Measurements from ENCODE around the gene GSTM3. TPM values are rescaled to one million over a fixed set of nuclear protein-coding genes. Genes with fewer than 3 reads are reported as not detected.

Gene GSTM3
- total RNA-seq, 8 experiments from 2014 or later, result 61.8 to 639 (median 82.1) TPM

DNA sequence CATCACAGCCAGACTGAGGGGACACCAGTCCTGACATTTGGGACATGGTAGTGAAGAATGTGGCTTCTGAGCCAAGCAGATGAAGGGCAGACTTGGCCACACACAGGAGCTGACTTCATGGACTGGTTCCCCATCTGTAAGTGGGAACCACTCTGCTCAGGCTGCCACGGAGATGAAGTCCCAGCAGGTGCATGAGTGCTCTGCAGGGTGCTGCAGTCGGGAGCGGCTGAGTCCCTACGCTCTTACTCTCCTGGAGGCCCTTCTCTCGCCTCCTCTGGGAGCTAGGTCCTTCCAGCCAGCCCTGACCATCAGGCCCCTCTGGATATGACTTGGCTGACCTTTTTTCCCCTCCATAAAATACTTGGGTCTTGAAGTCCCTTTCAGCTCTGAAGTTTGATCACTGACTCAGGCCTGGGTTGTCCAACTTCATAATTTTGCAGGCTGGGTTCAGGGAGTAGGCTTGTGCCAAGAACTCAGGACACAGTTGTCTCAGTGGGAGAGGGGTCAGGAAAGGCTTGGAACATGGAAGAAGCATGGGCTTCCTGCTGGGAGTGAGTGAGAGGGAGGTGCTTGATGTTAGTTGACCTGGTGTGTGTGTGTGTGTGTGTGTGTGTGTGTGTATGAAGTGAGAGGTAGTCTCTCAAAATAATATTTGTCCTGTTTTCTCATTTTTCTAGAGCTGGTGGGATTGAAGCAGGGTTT is 43.9 kb upstream of the GSTM3 start:
- ATAC-seq (replicated peaks in 6 of 8), result no peak
- in situ Hi-C loops (cut with MboI; ENCODE audit: low pct_unique_long_range_greater_than_20kb in 2 of 9, low sequenced_read_pairs in 9 of 9, unreplicated experiment in 9 of 9), result loop anchor here in 2 of 9 experiments (25.0 kb wide), 3 partner anchors 128 to 247 kb away; partner anchors contain the start of genes AHCYL1 (in 1 of the 2), CSF1 (in 1 of the 2), GNAI3 (in 1 of the 2) and GPR61 (in 1 of the 2)
- no peak overlapping the region for H3K4me3 ChIP-seq
- no peak overlapping the region for H3K27ac ChIP-seq
- WGBS, 10 experiments, result 80 to 94% (median 88%) methylated on average over 1 to 5 of the region's 5 CpGs; no CpG with 5 or more reads in 6 of the 10 experiments
- no peaks in the 10 kb centered on the region for H3K4me1 ChIP-seq (replicated peaks in 1 of 2)

DNA sequence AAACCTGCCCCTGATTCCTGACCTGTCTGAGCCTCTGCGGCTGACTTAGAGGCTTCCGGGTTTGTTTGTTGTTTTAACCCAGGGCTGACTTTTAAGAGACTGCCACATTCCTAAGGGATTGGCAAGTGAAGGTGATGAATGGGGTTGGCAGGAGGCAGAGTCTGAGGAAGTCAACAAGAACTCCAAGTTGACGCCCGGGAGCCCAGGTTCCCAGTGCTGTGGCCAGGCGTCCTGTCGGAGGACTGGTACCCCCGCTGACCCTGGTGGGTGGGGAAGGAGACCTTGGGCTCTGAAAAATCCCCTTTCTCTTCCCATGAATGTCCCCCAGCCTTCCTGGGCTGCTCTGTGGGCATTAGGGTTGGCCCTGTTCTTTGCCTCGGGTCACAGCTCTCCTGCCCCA is 42.6 kb upstream of the GSTM3 start:
- ATAC-seq (replicated peaks in 6 of 8), result peak in 2 of 8 experiments; percentile 18 to 41
- Histone ChIP-seq H3K4me3 (no peak overlapping the region), H3K27ac (no peak overlapping the region), H3K4me1 (replicated peaks in 1 of 2) (no peaks in the 10 kb centered on the region)
- WGBS, 10 experiments, result 37 to 74% (median 54%) methylated on average over 2 to 7 of the region's 8 CpGs; no CpG with 5 or more reads in 7 of the 10 experiments
- in situ Hi-C loops (cut with MboI; ENCODE audit: low pct_unique_long_range_greater_than_20kb in 2 of 9, low sequenced_read_pairs in 9 of 9, unreplicated experiment in 9 of 9), result loop anchor here in 2 of 9 experiments (25.0 kb wide), 3 partner anchors 129 to 246 kb away; partner anchors contain the start of genes AHCYL1 (in 1 of the 2), CSF1 (in 1 of the 2), GNAI3 (in 1 of the 2) and GPR61 (in 1 of the 2)

DNA sequence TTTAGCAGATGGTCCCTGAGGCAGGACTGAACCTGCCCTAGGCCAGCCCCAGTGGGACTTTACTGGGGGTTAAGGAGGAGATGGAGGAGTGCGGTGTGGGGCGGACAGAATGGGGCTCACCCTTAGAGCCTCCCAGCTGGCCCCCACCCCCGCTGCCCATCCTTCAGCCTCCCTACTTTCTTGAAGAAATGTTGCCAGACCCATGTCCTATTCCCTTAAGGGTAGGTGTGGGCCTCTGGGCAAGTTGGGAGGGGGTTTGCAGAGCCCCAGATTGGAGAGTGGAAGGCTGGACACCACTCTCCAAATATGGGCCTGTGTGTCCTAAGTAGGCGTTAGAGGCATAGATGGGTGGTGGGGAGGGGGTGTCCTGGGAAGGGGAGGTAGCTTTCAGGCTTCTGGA is 42.1 kb upstream of the GSTM3 start:
- H3K27ac ChIP-seq, result no peak overlapping the region
- WGBS, 10 experiments, result 91 to 100% (median 92%) methylated on average over 1 to 3 of the region's 4 CpGs; no CpG with 5 or more reads in 7 of the 10 experiments
- in situ Hi-C loops (cut with MboI; ENCODE audit: low pct_unique_long_range_greater_than_20kb in 2 of 9, low sequenced_read_pairs in 9 of 9, unreplicated experiment in 9 of 9), result loop anchor here in 2 of 9 experiments (25.0 kb wide), 3 partner anchors 129 to 246 kb away; partner anchors contain the start of genes AHCYL1 (in 1 of the 2), CSF1 (in 1 of the 2), GNAI3 (in 1 of the 2) and GPR61 (in 1 of the 2)
- ATAC-seq (replicated peaks in 6 of 8), result no peak
- H3K4me3 ChIP-seq, result no peak overlapping the region
- H3K4me1 ChIP-seq (replicated peaks in 1 of 2), result no peaks in the 10 kb centered on the region

DNA sequence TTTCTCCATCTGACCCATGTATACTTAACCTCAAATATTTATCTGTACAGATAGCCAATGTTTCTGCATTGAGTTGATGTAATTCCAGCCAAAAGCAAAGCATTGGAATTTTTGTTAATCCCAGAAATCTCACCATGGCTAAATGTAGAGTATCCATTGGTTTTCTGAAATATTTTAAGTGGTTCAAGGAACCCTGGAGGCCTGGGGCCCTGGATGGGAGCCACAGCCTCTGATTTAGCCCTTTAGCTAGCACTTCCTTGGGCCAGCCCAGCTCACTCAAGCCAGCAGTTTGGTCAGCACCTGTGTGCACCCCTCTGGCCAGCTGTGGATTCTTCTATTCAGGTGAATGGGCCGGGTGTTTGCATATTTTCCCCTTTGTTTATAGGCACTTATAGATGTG is 41.7 kb upstream of the GSTM3 start:
- H3K4me1 ChIP-seq (replicated peaks in 1 of 2), result no peaks in the 10 kb centered on the region
- H3K27ac ChIP-seq, result no peak overlapping the region
- peak in 1 of 8 experiments; percentile 43 for ATAC-seq (replicated peaks in 6 of 8)
- no peak overlapping the region for H3K4me3 ChIP-seq
- WGBS, 10 experiments, result 40 to 57% methylated on average over 1 of the region's 1 CpG; no CpG with 5 or more reads in 8 of the 10 experiments
- in situ Hi-C loops (cut with MboI; ENCODE audit: low pct_unique_long_range_greater_than_20kb in 2 of 9, low sequenced_read_pairs in 9 of 9, unreplicated experiment in 9 of 9), result loop anchor here in 2 of 9 experiments (25.0 kb wide), 3 partner anchors 130 to 245 kb away; partner anchors contain the start of genes AHCYL1 (in 1 of the 2), CSF1 (in 1 of the 2), GNAI3 (in 1 of the 2) and GPR61 (in 1 of the 2)

DNA sequence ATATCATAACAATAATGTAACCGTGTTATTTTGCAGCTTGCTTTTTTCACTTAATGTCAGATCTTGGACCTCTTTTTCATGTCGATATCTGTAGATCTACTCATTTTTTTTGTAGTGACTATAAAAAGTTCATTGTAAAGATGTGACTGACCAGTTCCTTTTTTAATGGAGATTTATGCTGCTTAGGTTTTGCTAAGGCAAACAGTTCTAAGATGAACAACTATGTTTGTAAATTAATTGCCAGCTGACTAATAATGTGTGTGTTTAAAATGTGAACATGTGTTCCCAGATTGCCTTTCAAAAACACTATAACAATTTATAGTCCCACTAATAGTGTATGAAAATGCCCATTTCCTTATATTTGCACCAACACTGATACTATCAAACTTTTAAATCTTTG is 41.0 kb upstream of the GSTM3 start:
- Histone ChIP-seq H3K4me1 (replicated peaks in 1 of 2) (peaks cover 0 to 3% of the 10 kb centered on the region in 2 donors), H3K4me3 (no peak overlapping the region), H3K27ac (no peak overlapping the region)
- ATAC-seq (replicated peaks in 6 of 8), result no peak
- in situ Hi-C loops (cut with MboI; ENCODE audit: low pct_unique_long_range_greater_than_20kb in 2 of 9, low sequenced_read_pairs in 9 of 9, unreplicated experiment in 9 of 9), result loop anchor here in 2 of 9 experiments (25.0 kb wide), 3 partner anchors 130 to 245 kb away; partner anchors contain the start of genes AHCYL1 (in 1 of the 2), CSF1 (in 1 of the 2), GNAI3 (in 1 of the 2) and GPR61 (in 1 of the 2)
- WGBS, 10 experiments, result 75 to 100% (median 90%) methylated on average over 1 to 2 of the region's 2 CpGs

DNA sequence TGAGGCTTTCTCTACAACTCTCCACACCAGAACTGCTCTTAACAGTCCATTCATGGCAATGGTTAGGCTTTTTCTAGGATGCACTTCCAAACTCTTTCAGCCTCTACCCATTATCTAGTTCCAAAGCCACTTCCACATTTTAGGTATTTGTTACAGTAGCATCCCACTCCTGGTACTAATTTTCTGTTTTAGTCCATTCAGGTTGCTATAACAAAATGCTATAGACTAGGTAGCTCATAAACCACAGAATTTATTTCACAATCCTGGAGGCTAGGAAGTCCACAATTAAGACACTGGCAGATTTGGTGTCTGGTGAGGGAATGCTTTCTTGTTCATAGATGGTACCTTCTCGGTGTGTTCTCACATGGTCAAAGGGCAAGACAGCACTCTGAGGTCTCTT is 40.1 kb upstream of the GSTM3 start:
- peaks cover 0 to 3% of the 10 kb centered on the region in 2 donors for H3K4me1 ChIP-seq (replicated peaks in 1 of 2)
- in situ Hi-C loops (cut with MboI; ENCODE audit: low pct_unique_long_range_greater_than_20kb in 2 of 9, low sequenced_read_pairs in 9 of 9, unreplicated experiment in 9 of 9), result loop anchor here in 2 of 9 experiments (25.0 kb wide), 3 partner anchors 131 to 244 kb away; partner anchors contain the start of genes AHCYL1 (in 1 of the 2), CSF1 (in 1 of the 2), GNAI3 (in 1 of the 2) and GPR61 (in 1 of the 2)
- H3K27ac ChIP-seq, result no peak overlapping the region
- 83 to 100% (median 100%) methylated on average over 1 of the region's 1 CpG; no CpG with 5 or more reads in 5 of the 10 experiments for WGBS, 10 experiments
- H3K4me3 ChIP-seq, result no peak overlapping the region
- ATAC-seq (replicated peaks in 6 of 8), result no peak

DNA sequence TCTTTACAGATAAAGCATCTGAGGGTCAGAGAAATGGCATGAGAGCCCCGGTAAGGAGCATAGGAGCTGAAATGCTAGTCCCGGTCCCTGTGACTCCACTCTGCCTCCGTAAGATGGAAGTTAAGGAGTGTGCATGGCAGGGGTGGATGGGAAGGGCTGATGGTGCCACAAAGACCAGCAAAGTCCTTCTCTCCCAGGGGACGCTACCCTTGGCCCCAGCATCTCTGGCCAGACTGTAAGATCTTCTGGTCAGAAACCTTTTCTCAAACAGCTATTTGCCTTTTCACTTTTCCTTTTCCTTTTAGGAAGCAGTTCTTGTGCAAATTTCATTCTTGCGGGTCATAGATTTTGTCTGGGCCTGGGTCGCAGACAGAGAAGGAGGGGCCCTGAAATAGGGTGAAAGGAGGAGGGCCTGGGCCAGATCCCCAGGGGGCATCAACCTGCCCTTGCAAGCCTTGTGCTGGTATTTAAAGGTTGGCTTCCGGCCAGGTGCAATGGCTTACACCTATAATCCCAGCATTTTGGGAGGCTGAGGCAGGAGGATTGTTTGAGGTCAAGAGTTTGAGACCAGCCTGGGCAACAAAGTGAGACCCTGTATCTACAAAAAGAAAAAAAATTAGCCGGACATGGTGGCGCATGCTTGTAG is 37.3 kb upstream of the GSTM3 start:
- no peak overlapping the region for H3K4me3 ChIP-seq
- peaks cover 0 to 3% of the 10 kb centered on the region in 2 donors for H3K4me1 ChIP-seq (replicated peaks in 1 of 2)
- 60 to 100% (median 91%) methylated on average over 1 to 9 of the region's 9 CpGs for WGBS, 10 experiments
- H3K27ac ChIP-seq, result no peak overlapping the region
- in situ Hi-C loops (cut with MboI; ENCODE audit: low pct_unique_long_range_greater_than_20kb in 2 of 9, low sequenced_read_pairs in 9 of 9, unreplicated experiment in 9 of 9), result loop anchor here (5.0 to 25.0 kb wide), 8 partner anchors 133 to 241 kb away; partner anchors contain the start of genes AHCYL1 (in 8 of the 9), GNAI3 (in 7 of the 9), CSF1 (in 1 of the 9) and GPR61 (in 1 of the 9)
- no peak for ATAC-seq (replicated peaks in 6 of 8)

DNA sequence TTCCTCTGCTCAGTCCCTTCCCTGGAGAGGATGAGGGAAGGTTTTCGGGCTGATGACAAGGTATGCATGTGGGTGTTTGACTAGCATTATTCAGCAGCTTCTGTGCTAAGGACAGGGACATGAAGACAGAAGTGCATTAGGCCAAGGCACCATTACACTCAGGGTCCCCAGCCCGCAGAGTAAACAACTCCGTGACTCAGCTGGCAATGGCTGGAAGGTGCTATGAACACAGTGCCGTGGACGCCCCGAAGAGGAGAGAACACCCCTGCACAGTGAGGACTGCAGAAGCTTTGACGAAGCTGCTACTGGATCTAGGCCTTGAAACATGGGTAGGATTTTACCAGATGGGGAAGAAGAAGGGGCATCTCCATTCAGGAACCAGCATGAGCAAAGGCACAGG is 36.6 kb upstream of the GSTM3 start:
- in situ Hi-C loops (cut with MboI; ENCODE audit: low pct_unique_long_range_greater_than_20kb in 2 of 9, low sequenced_read_pairs in 9 of 9, unreplicated experiment in 9 of 9), result loop anchor here (5.0 to 25.0 kb wide), 8 partner anchors 133 to 240 kb away; partner anchors contain the start of genes AHCYL1 (in 8 of the 9), GNAI3 (in 7 of the 9), CSF1 (in 1 of the 9) and GPR61 (in 1 of the 9)
- no peak overlapping the region for H3K27ac ChIP-seq
- no peak overlapping the region for H3K4me3 ChIP-seq
- H3K4me1 ChIP-seq (replicated peaks in 1 of 2), result peaks cover 0 to 3% of the 10 kb centered on the region in 2 donors
- ATAC-seq (replicated peaks in 6 of 8), result peak in 3 of 8 experiments; percentile 4 to 7 (median 5)
- 65 to 100% (median 88%) methylated on average over 1 to 7 of the region's 7 CpGs; no CpG with 5 or more reads in 4 of the 10 experiments for WGBS, 10 experiments

DNA sequence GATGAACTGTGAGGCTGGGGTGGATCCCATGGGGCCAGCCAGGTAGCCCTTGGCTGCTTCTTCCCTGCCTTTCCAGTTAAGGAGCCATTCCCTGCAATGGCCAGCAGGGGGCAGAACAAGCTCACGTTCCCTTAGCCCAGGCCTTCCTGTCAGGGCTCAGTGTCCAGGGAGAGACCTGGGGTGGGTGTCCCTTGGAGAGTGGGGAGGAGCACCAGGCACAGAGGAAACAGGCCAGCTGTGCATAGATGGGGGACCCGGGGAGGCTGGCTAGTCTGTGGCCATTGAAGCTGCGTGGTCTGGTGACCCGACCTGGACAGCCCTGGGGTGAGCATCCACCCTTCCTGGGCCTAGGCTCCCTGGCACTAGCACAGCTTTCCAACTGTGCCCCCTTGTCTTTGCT is 36.1 kb upstream of the GSTM3 start:
- in situ Hi-C loops (cut with MboI; ENCODE audit: low pct_unique_long_range_greater_than_20kb in 2 of 9, low sequenced_read_pairs in 9 of 9, unreplicated experiment in 9 of 9), result loop anchor here (5.0 to 25.0 kb wide), 8 partner anchors 132 to 240 kb away; partner anchors contain the start of genes AHCYL1 (in 8 of the 9), GNAI3 (in 7 of the 9), CSF1 (in 1 of the 9) and GPR61 (in 1 of the 9)
- ATAC-seq (replicated peaks in 6 of 8), result peak; percentile 62 to 94 (median 91)
- Histone ChIP-seq H3K27ac (no peak overlapping the region), H3K4me1 (replicated peaks in 1 of 2) (peaks cover 0 to 3% of the 10 kb centered on the region in 2 donors), H3K4me3 (no peak overlapping the region)
- 0 to 60% (median 11%) methylated on average over 1 to 4 of the region's 4 CpGs; no CpG with 5 or more reads in 3 of the 10 experiments for WGBS, 10 experiments

DNA sequence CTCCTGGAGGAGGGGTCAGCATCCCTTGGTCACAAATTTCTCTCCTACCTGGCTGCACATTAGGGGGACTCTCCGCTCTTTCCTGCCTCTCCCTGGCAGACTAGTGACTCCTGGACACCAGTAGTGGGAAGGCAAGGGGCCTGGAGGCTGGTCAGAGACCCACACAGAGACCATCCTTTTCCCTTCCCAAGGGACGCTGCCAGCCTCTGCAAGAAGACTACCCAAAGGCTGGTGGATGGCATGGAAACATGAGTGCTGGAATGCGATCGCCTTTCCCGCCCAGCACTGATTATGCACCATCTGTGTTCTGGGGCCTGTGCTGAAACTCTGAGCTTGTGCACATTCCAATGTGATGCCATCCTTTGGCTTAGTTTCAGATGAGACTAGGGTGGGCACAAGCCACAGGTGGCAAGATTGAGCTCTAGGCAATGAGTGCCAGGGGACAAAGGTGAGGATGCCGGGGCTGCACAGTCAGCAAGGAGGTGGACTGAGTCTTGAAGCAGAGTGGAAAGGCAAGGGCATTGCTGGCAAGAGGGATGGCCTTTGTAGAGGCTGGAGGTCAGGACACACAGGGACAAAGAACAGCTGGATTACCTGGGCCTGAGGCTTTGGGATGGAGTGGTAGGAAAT is 35.5 kb upstream of the GSTM3 start:
- H3K27ac ChIP-seq, result no peak overlapping the region
- H3K4me3 ChIP-seq, result no peak overlapping the region
- ATAC-seq (replicated peaks in 6 of 8), result peak in 3 of 8 experiments; percentile 1
- WGBS, 10 experiments, result 0 to 79% (median 62%) methylated on average over 1 to 6 of the region's 6 CpGs; no CpG with 5 or more reads in 4 of the 10 experiments
- in situ Hi-C loops (cut with MboI; ENCODE audit: low pct_unique_long_range_greater_than_20kb in 2 of 9, low sequenced_read_pairs in 9 of 9, unreplicated experiment in 9 of 9), result loop anchor here (5.0 to 25.0 kb wide), 8 partner anchors 132 to 239 kb away; partner anchors contain the start of genes AHCYL1 (in 8 of the 9), GNAI3 (in 7 of the 9), CSF1 (in 1 of the 9) and GPR61 (in 1 of the 9)
- peaks cover 0 to 3% of the 10 kb centered on the region in 2 donors for H3K4me1 ChIP-seq (replicated peaks in 1 of 2)

DNA sequence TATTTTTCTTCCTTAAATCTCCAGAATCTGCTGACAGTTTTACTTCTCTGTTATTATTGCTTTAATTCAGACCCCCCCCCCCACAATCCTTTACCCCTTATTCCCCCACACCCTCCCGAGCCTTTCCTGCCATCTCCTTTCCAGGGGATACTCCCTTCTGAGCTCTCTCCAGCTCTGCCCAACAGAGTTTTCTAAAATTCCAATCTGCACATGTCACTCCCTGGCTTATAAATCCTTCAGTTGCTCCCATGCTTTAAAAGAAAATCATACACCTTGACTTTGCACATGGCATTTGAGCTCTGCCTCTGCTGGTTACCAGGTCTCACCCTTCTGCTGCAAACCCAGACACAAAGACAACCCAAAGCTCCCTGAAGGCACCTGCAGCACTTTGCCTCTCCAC is 34.6 kb upstream of the GSTM3 start:
- ATAC-seq (replicated peaks in 6 of 8), result no peak
- Histone ChIP-seq H3K4me1 (replicated peaks in 1 of 2) (peaks cover 0 to 3% of the 10 kb centered on the region in 2 donors), H3K27ac (no peak overlapping the region), H3K4me3 (no peak overlapping the region)
- in situ Hi-C loops (cut with MboI; ENCODE audit: low pct_unique_long_range_greater_than_20kb in 2 of 9, low sequenced_read_pairs in 9 of 9, unreplicated experiment in 9 of 9), result loop anchor here (5.0 to 25.0 kb wide), 8 partner anchors 131 to 238 kb away; partner anchors contain the start of genes AHCYL1 (in 8 of the 9), GNAI3 (in 7 of the 9), CSF1 (in 1 of the 9) and GPR61 (in 1 of the 9)
- WGBS, 10 experiments, result no CpG with 5 or more reads among the region's 1 CpG
